ENCODE measurements around the gene MTFR2.

- TF ChIP-seq EZH2 (IDR thresholded peaks at IDR 0.05; ENCODE audit: insufficient read depth, poor library complexity, severe bottlenecking) (no peak), EZH2phosphoT487 (IDR thresholded peaks at IDR 0.05; ENCODE audit: insufficient read depth, low read depth) (no peak)
These were observed at the start of gene MTFR2 for GRCh38 chr6:136249811-136250685.

Measured in GM23248 (cell line).